ENCODE data around the gene METAP1D.

GRCh38 chr2:172063446-172063845 lies 63.7 kb downstream of the METAP1D start:
- no peak for TF ChIP-seq CTCF (IDR thresholded peaks at IDR 0.05)
- TF ChIP-seq REST (IDR thresholded peaks at IDR 0.05; ENCODE audit: insufficient read depth in 1 of 2, low read depth in 2 of 2, low read length in 1 of 2), result no peak

All from Panc1 (cell line).